ENCODE measurements around the gene IQSEC3. TPM values are rescaled to one million over a fixed set of nuclear protein-coding genes. Genes with fewer than 3 reads are reported as not detected.

IQSEC3 gene
- total RNA-seq, 1 experiment from 2014 or later = 1.7 TPM

DNA sequence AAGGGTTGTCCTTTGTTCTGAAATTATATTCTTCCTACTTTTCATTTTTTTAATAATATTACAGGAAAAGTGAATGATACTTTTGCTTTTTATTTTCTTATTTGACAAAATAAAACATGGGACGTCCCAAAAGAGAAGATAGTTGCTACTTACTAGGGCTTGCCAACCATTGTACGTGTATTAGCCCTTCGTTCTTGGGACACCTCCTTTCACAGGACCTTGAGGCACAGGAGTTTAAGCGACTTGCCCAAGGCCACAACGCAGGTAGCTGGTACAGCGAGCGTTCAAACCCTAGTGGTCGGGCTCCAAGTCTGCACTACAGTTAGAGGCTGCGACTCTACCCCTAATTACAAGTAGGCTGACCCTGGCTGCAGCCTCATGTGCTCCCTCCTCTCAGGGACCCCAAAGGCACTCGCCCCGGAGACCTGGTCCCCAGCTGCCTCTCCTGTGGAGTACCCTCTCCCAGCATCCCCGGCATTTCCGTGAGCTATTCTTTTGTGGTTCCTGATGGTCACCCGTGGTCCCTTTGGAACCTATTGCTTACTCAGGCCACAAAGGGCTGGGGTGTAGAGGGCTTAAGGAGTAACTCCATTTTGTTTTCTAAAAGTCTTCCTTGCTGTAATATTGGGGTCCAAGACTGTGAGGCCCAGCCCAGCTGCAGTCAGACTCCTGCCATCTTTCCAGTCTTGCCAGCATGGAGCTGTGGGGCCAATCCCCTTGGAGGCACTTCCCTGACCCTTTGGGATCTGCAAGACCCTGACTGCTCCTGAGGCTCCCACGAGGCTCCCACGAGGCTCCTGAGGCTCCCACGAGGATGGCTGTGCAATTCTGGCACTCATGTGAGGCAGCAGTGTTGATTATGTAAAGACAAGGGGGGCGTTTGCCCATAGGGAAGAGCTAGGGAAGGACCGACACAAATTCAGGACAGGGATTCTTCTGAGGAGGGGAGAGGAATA lies 49.7 kb downstream of the IQSEC3 start (continued):
- TF ChIP-seq, protein P1, sequence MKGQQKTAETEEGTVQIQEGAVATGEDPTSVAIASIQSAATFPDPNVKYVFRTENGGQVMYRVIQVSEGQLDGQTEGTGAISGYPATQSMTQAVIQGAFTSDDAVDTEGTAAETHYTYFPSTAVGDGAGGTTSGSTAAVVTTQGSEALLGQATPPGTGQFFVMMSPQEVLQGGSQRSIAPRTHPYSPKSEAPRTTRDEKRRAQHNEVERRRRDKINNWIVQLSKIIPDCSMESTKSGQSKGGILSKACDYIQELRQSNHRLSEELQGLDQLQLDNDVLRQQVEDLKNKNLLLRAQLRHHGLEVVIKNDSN (CRISPR knock-in tag; IDR thresholded peaks at IDR 0.05) = no peak

DNA sequence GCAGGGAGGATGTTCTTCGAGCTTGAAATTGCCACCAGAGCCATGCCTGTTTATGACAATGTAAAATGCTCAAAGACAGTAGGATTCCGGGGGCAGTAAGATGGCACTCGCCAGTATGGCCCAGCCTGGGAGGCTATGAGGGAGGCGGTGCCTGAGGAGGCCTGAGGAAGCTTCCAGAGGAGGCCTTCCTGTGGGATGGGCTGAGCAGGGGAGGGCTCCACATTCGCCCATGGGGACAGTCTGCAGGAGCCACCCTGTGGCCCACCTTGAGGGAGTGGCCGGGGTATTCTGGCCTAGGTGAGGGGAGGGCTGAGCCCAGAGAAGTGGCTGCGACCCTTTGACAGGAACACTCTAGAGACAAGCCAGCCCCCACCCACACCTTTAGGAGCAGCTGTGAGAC lies 50.7 kb downstream of the IQSEC3 start:
- ATAC-seq = no peak
- H3K4me1 Mint-ChIP-seq = peaks cover 17% of the 10 kb centered on the region
- H3K9me3 Mint-ChIP-seq = no peaks in the 10 kb centered on the region
- H3K27me3 Mint-ChIP-seq (ENCODE audit: low read depth) = no peaks in the 10 kb centered on the region
- no peaks in the 10 kb centered on the region for H3K36me3 Mint-ChIP-seq
- TF ChIP-seq EMX1 (CRISPR knock-in tag; IDR thresholded peaks at IDR 0.05) (no peak), ETV6 (CRISPR knock-in tag; IDR thresholded peaks at IDR 0.05) (no peak), MXD4 (CRISPR knock-in tag; IDR thresholded peaks at IDR 0.05; ENCODE audit: borderline replicate concordance) (no peak), KAT7 (CRISPR knock-in tag; IDR thresholded peaks at IDR 0.05; ENCODE audit: borderline replicate concordance) (no peak)
- TF ChIP-seq, protein P2, sequence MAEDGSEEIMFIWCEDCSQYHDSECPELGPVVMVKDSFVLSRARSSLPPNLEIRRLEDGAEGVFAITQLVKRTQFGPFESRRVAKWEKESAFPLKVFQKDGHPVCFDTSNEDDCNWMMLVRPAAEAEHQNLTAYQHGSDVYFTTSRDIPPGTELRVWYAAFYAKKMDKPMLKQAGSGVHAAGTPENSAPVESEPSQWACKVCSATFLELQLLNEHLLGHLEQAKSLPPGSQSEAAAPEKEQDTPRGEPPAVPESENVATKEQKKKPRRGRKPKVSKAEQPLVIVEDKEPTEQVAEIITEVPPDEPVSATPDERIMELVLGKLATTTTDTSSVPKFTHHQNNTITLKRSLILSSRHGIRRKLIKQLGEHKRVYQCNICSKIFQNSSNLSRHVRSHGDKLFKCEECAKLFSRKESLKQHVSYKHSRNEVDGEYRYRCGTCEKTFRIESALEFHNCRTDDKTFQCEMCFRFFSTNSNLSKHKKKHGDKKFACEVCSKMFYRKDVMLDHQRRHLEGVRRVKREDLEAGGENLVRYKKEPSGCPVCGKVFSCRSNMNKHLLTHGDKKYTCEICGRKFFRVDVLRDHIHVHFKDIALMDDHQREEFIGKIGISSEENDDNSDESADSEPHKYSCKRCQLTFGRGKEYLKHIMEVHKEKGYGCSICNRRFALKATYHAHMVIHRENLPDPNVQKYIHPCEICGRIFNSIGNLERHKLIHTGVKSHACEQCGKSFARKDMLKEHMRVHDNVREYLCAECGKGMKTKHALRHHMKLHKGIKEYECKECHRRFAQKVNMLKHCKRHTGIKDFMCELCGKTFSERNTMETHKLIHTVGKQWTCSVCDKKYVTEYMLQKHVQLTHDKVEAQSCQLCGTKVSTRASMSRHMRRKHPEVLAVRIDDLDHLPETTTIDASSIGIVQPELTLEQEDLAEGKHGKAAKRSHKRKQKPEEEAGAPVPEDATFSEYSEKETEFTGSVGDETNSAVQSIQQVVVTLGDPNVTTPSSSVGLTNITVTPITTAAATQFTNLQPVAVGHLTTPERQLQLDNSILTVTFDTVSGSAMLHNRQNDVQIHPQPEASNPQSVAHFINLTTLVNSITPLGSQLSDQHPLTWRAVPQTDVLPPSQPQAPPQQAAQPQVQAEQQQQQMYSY (CRISPR knock-in tag; IDR thresholded peaks at IDR 0.05) = no peak
- TF ChIP-seq, protein P3, sequence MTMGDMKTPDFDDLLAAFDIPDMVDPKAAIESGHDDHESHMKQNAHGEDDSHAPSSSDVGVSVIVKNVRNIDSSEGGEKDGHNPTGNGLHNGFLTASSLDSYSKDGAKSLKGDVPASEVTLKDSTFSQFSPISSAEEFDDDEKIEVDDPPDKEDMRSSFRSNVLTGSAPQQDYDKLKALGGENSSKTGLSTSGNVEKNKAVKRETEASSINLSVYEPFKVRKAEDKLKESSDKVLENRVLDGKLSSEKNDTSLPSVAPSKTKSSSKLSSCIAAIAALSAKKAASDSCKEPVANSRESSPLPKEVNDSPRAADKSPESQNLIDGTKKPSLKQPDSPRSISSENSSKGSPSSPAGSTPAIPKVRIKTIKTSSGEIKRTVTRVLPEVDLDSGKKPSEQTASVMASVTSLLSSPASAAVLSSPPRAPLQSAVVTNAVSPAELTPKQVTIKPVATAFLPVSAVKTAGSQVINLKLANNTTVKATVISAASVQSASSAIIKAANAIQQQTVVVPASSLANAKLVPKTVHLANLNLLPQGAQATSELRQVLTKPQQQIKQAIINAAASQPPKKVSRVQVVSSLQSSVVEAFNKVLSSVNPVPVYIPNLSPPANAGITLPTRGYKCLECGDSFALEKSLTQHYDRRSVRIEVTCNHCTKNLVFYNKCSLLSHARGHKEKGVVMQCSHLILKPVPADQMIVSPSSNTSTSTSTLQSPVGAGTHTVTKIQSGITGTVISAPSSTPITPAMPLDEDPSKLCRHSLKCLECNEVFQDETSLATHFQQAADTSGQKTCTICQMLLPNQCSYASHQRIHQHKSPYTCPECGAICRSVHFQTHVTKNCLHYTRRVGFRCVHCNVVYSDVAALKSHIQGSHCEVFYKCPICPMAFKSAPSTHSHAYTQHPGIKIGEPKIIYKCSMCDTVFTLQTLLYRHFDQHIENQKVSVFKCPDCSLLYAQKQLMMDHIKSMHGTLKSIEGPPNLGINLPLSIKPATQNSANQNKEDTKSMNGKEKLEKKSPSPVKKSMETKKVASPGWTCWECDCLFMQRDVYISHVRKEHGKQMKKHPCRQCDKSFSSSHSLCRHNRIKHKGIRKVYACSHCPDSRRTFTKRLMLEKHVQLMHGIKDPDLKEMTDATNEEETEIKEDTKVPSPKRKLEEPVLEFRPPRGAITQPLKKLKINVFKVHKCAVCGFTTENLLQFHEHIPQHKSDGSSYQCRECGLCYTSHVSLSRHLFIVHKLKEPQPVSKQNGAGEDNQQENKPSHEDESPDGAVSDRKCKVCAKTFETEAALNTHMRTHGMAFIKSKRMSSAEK (CRISPR knock-in tag; IDR thresholded peaks at IDR 0.05; ENCODE audit: borderline replicate concordance) = no peak
- ChIA-PET POLR2A (interaction anchor here (0.5 kb wide), 1 partner anchor 14 kb away, joined by 3 read pairs; no protein-coding TSS in a partner anchor), CTCF (interaction anchor here (1.0 to 2.2 kb wide), 3 partner anchors 18 to 103 kb away, joined by 3 to 9 read pairs (median 5); no protein-coding TSS in a partner anchor)
- no peak overlapping the region for H3K4me3 Mint-ChIP-seq
- H3K27ac Mint-ChIP-seq = no peak overlapping the region
- no peak for DNase-seq (ENCODE audit: low spot score)

DNA sequence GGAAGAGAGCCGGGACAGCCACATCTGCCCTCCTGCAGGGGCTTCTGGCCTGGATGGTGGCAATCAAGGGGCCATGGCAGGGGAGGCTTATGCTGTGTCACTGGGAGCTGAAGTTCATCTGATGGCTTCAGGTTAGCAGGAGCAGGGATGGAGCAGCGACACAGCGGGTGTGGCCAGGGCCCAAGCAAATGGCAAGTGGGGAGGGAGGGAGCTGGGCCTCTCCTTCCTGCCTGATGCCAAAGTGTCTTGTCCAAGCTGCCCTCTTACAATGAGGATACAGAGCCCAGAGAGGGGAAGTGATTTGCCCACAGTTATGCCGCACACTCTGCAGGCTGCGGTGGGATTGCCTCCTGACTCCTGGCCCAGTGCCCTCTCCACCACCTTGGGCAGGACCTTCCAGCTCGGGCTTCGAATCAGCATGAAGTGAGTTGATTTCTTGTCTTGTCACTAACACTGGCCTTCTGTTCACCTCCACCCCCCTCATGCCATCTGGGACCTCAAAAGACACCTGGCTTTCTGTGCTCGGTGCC lies 51.3 kb downstream of the IQSEC3 start:
- Mint-ChIP-seq H3K4me3 (no peak overlapping the region), H3K36me3 (no peaks in the 10 kb centered on the region), H3K27ac (no peak overlapping the region), H3K9me3 (no peaks in the 10 kb centered on the region), H3K4me1 (peaks cover 17% of the 10 kb centered on the region), H3K27me3 (ENCODE audit: low read depth) (no peaks in the 10 kb centered on the region)
- POLR2A ChIA-PET = interaction anchor here (1.0 kb wide), 1 partner anchor 102 kb away, joined by 3 read pairs; no protein-coding TSS in a partner anchor
- TF ChIP-seq, protein P4, sequence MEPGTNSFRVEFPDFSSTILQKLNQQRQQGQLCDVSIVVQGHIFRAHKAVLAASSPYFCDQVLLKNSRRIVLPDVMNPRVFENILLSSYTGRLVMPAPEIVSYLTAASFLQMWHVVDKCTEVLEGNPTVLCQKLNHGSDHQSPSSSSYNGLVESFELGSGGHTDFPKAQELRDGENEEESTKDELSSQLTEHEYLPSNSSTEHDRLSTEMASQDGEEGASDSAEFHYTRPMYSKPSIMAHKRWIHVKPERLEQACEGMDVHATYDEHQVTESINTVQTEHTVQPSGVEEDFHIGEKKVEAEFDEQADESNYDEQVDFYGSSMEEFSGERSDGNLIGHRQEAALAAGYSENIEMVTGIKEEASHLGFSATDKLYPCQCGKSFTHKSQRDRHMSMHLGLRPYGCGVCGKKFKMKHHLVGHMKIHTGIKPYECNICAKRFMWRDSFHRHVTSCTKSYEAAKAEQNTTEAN (CRISPR knock-in tag; IDR thresholded peaks at IDR 0.05) = no peak
- no peak for TF ChIP-seq GRHL2 (CRISPR knock-in tag; IDR thresholded peaks at IDR 0.05; ENCODE audit: insufficient replicate concordance, severe bottlenecking)
- TF ChIP-seq, protein P2 (CRISPR knock-in tag; IDR thresholded peaks at IDR 0.05) = no peak
- DNase-seq (ENCODE audit: low spot score) (no peak), ATAC-seq (no peak)
- CTCF ChIA-PET = interaction anchor here (0.9 to 2.2 kb wide), 3 partner anchors 12 to 102 kb away, joined by 3 to 9 read pairs (median 4); no protein-coding TSS in a partner anchor
